H4 (cell line): ENCODE data around the gene EXOC3L4. TPM values are rescaled to one million over a fixed set of nuclear protein-coding genes. Genes with fewer than 3 reads are reported as not detected.
"Not testable (repeated sequence)": the region's sequence is repeated elsewhere in the genome, so short reads cannot be mapped to it uniquely, and the experiment has no call there.

ENCODE experiments used
- DNase-seq: peaks from one replicate; pipeline ENCODE4 v3.0.0-alpha.2; 2015; ENCODE audit warnings: low spot score
- total RNA-seq: library from RNA; depleted of rRNA; stranded (reverse); fragments of >200 nt; shearing (Covaris generic); gene quantifications from 2 replicates; pipeline ENCODE4 v1.2.3, GENCODE V29; 2014; rRNA removed

The EXOC3L4 gene
- not detected in 2 replicates for total RNA-seq

DNA sequence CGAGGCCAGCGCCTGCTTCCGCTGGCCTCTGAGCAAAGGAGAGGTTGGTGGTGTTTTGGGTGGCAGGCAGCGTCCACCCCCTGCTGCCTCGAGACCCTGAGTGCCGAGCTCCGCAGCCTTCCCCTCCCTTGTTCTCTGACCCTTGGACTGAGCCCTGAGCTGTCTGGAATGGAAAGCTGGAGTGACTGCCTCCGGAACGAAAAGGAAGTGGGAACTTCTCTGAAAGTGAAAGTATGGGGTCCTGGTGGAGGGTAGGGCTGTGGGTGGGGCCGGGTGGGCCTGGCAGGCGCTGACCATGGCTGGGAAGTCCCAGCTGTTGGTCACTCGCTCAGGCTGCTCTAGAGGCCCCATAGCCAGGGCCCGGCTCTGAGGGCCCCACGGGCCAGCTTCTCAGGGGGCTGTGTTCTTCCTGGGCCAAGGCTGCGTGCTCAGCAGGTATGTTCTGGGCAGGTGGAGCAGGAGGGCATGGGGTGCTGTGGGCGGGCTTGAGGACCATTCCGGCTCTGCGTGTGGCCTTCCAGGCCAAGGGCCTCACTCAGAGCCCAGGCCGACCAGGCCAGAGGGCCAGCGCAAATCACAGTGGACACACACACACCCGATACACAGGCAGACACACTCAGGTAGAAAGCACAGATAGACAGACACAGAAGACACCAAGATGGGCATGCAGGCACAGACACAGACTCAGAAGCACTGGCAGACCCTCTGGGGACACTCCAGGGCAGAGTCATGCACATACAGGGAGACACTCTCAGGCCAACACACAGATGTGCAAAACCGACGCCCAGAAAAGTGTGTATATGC lies at the start of gene EXOC3L4:
Gene EXOC3L4 (plus strand): TSS at position 320 of the 804 bp plus-strand sequence. CDS start 5,495 bp downstream, outside the sequence.
- no peak for DNase-seq

DNA sequence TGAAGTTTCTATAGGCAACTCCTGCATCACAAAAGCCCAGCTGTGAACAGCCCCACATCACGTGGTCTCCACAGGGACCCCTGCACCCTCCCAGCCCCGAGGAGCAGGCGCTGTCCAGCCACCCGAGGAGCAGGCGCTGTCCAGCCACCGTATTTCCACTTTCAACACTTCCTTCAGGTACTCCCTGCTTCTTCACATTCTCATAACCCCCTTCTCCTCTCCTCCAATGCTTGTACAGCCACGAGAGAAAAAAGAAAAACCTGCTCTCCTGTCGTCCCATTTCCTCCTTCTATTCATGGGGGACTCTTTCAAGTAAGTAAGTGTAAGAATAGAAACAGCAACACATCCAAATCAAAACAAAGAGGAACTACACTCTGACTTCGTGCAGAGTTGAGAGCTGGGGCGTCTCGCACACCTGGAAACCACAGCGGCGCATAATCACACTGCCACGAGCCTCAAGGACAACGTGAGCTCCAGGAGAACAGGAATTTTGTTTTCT lies 49.1 kb upstream of the EXOC3L4 start:
- DNase-seq, result no peak

DNA sequence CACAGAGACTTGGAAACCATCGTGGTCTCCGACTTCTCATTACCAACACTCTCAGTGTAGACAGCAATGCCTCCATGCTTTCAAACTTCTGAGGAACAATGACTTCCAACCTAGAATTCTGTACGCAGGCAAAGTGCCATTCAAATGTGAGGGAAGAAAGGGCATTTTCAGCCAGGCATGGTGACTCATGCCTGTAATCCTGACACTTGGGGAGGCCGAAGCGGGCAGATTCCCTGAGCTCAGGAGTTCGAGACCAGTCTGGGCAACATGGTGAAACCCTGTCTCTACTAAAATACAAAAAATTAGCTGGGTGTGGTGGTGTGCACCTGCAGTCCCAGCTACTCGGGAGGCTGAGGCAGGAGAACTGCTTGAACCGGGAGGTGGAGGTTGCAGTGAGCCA lies 47.1 kb upstream of the EXOC3L4 start:
- not testable (repeated sequence) for DNase-seq

DNA sequence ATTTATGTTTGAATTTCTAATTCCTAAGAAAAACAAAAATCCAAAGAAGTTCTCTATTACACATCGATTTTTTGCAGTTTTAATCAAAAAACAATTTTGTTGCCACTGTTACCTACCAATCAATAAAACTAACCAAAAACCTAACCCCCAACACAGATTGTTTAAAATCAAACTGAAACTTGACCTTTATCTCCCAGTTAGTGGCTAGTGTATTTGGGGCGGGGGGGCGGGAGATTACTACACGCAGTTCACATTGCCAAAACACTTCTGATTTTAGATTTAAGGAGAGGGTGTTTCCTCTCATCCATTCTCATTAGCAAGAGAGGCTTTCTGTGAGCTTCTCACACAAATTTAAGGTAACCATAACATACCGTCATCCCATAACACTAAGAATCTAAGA lies 43.6 kb upstream of the EXOC3L4 start:
- no peak for DNase-seq

DNA sequence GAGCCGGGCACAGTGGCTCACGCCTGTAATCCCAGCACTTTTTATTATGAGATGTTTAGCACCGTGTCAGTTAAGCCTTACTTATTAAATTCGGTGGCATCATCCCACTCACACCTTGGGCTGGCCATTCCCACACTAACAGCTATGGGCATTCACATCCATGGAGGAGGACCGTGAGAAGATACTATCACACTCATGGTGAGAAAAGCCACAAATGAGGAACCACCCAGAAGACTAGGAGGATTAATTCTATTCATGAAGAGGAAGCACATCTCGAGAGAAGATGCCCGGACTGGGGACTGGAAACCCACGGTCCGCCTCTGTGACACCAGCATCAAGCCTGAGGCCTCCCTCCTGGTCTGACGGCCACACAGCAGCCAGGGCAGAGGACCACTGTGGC lies 42.1 kb upstream of the EXOC3L4 start:
- no peak for DNase-seq

DNA sequence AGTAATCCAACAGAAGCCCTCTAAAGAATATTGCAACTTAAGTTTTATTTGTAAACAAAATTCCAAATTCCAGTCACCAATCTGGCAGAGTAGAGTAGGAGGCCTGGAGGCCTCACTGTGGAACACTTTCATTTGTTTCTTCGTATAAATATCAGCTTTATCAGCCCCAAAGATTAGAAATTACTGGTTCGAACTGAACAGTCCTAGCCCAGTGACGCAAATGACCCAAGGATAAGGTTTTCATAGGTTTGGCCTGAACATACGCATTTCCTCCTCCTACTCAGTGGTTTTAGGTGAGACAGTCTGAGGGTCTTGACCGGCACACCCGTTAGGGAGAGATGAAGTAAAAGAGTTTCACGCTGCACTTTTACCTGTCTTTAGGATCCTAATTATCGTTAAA lies 38.8 kb upstream of the EXOC3L4 start:
- no peak for DNase-seq

DNA sequence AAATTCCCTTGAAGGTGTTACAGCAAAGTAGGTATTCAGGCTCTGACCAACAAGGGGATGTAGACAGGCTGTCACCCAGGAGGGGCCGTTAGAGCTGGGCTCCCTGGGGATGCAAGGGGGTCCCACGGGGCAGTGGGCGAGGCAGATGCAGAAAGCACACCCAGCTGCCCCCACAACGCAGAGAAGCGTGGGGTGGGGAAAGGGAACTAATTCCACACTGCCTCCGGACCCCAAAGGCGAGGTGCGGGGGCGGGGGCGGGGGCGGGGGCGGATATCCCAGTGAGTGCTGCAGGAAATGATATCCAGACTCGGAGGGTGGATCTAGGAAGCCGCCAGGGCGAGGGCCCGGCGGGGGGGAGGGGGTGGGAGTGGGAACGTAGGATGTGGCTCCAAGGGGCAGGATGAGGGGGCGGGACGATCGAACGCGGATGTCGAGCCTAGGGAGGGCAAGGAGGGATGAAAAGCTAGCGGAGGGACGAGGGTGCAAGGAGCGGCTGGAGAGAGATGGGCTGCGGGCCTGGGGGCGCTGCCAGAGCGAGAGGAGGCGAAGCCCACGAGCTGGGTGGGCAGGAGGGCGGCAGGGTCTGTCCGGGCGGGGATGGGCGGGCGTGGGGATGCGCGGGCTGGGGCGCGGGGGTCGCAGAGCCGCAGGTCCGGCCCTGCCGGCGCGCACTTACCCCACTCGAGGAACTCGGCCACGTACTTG lies 38.0 kb upstream of the EXOC3L4 start:
- DNase-seq, result peak; percentile 64

DNA sequence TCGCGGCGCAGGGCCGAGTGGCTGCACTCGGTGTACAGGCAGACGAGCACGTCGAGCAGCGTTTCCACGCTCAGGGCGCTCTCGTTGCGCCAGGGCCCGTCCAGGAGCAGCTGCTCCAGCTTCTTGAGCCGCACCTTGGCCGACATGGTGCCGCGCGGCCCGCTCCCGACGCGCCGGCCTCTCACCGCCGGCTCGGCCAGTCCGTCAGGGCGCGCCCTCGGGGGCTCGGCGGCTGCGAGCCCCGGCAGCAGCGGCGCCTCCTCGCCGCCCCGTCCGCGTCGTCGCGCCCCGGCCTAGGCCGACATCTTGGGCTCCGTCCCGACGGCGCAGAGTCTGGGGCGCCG lies 37.5 kb upstream of the EXOC3L4 start:
- no peak for DNase-seq

DNA sequence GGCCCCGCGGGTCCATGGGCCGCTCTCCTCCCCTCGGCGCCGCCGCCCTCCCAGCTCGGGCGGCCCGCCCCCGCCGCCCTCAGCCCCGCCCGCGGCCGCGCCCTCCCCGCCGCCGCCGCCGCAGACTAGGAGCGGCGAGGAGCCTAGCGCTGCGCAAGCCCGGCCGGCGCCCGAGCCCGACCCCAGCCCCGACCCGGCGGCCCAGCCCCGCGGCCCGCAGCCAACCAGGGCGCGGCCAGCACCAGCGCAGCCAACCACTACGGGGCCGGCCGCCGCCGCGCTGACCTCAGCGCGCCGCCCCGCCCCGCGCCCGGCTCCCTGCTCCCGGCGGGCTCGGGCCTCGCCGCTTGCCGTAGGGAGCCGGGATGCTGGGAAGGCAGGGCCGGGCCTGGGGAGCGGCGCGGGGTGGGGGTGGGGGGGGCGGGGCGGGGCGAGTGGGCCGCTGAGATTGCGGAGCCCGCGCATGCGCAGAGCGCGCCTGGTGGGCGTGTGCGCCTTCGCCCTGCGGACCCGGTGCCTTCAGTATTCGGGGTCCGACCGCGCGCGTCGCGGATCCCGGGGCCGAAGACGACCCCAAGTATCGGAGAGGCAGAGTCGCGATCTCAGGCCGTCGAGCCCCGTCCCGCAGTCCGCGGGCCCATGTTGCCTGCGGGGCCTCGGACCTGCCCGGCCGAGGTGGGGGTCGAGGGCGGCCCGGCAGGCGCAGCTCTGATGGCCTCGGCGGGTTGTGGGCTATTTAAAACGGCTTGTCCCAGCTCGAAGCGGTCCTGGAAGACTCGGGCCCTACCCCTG lies 37.0 kb upstream of the EXOC3L4 start, which contains the start of gene CDC42BPB:
Gene CDC42BPB (minus strand): TSS at position 178 of the 792 bp plus-strand sequence. CDS start 376 bp downstream, outside the sequence.
- DNase-seq, result peak; percentile 80

DNA sequence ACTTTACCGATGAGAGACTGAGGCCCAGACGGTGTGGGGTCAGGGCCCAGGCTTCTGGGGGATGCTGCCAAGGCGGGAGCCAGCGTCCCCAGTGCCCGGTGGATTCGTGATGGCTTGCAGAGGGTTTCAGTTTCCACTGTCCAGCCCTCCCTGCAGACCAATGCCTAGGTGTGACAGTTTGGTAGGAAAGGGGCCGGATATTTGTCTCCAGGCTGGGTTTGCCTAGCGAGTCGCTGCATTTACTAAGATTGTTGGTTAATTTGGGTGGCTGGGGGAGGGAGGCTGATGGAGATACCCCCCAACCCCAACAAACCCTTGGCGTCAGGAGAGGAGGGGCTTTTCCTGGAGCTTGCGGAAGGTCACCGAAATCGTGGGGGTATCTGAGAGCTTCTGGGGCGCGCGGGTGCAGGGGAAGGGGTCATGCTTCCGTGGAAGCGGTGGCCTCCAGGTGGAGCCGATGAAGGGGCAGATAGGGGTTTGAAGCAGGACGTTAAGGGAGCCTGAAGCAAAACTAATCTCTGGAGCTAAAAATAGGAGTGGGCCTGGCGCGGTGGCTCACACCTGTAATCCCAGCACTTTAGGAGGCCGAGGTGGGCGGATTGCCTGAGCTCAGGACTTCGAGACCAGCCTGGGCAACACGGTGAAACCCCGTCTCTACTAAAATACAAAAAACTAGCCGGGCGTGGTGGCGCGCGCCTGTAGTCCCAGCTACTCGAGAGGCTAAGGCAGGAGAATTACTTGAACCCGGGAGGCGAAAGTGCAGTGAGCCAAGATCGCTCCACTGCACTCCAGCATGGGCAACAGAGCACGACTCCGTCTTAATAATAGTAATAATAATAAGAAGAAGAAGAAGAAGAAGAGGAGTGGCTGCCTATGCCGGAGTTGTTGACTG lies 36.1 kb upstream of the EXOC3L4 start:
- no peak for DNase-seq

DNA sequence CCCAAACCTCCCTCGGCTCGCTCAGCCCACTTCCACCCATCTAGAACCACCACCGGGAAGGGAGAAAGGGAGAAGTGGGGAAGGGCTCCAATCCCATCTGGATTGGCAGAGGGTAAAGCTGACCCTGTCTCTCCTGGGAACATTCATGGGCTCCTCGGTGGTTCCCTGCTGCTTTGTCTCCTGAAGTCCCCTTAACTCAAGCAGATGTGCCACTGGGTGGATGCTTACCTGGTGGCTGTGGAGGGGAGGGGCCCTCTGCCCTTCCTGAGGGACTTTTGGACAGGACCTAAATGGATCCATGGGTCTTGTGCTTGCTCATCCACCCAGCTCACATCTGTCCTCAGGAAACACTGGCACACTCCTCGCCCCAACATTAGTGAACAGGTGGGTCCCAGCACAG lies 35.0 kb upstream of the EXOC3L4 start:
- DNase-seq, result no peak

DNA sequence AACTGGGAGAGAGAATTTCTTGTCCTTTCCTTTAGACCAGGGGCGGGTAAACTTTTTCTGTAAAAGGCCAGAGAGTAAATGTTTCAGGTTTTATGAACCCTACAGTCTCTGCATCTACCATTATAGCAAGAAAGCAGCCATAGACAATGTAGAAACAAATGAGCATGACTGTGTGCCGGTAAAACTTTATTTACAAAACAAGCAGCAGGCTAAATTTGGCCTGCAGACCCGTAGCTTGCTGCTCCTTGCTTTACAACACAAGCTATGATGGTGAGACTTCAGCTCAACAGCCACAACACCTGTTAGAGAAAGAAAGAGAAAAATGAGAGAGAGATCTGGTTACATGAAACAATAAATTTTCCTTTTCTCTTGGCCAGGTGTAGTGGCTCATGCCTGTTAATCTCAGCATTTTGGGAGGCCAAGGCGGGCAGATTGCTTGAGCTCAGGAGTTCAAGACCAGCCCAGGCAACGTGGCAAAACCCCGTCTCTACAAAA lies 33.0 kb upstream of the EXOC3L4 start:
- no peak for DNase-seq

DNA sequence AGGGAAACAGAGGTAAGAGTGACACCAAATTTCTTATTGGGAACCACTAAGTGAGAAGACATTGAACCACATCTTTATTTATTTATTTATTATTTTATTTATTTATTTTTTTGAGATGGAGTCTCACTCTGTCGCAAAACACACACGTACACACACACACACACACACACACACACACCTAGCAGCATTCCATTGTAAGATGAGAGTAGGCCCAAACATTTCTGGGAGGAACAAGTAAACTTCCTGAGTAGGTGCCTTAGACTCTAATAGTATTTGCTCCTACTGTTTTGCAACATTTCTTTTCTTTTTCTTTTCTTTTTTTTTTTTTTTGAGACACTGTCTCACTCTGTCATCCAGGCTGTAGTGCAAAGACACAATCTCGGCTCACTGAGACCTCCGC lies 30.1 kb upstream of the EXOC3L4 start:
- DNase-seq, result no peak

DNA sequence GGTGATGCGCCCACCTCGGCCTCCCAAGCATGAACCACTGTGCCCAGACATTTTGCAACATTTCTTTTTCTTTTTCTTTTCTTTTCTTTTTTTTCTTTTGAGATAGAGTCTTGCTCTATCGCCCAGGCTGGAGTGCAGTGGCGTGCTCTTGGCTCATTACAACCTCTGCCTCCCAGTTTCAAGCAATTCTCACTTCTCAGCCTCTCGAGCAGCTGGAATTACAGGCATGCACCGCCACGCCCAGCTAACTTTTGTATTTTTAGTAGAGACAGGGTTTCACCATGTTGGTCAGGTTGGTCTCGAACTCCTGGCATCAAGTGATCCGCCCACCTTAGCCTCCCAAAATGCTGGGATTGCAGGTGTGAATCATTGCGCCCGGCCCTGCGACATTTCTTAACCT lies 29.5 kb upstream of the EXOC3L4 start:
- DNase-seq, result no peak

DNA sequence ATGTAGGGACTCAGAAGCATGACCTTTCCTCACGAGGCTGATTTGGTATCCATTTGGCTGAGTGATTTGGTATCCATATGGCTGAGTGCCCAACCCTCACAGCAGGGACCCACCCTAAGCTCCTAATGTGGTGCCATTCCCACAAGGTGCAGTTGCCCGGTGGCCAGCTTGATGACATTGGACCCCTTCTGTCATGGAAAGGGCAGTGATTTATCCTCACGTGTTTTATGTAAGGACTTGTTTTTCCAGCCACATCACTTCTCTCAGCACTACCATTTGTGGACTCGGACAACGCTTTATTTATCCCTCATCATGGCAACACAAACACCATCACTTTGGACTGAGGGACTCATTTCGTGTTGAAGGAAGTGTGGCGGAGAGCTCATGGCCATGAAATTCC lies 28.7 kb upstream of the EXOC3L4 start:
- DNase-seq, result no peak

DNA sequence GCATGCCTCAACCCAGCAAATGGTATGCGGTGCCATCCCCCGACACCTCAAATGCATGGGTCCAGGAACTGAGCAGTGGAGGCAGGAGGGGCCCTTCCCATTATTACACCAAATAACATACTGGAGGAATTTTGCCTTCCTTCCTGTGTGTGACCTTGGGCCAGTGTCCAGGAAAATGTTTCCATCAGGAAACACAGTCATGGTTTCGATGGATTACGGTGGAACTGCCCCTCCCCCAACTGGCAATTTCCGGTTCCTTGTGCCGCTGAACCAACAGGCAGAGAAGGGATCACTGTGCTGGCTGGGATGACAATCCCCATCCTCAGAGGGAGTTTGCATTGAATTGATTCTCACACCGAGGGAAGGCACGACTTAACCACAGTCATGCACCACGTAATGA lies 28.1 kb upstream of the EXOC3L4 start:
- DNase-seq, result no peak

DNA sequence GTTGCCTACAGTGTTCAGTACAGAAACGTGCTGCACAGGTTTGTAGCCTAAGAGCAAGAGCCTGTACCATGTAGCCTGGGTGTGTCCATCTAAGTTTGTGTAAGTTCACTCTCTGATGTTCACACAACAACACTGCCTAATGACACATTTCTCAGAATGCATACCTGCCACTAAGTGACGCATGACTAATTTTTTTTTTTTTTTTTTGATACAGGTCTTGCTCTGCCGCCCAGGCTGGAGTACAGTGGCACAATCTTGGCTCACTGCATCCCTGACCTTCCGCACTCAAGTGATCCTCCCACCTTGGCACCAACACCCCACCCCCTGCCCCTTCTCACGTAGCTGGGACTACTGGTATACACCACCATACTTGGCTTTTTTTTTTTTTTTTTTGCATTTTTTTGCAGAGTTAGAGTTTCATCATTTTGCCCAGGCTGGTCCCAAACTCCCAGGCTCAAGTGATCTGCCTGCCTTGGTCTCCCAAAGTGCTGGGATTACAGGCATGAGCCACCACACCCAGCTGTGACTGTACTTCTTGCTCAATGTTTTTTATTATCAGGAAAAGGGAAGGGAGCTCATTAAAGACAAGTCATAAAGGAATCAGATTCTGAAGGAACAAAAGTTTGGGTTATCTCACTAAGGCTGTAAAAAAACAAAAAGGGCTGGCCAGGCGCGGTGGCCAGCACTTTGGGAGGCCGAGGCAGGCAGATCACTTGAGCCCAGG lies 27.1 kb upstream of the EXOC3L4 start:
- DNase-seq, result no peak

DNA sequence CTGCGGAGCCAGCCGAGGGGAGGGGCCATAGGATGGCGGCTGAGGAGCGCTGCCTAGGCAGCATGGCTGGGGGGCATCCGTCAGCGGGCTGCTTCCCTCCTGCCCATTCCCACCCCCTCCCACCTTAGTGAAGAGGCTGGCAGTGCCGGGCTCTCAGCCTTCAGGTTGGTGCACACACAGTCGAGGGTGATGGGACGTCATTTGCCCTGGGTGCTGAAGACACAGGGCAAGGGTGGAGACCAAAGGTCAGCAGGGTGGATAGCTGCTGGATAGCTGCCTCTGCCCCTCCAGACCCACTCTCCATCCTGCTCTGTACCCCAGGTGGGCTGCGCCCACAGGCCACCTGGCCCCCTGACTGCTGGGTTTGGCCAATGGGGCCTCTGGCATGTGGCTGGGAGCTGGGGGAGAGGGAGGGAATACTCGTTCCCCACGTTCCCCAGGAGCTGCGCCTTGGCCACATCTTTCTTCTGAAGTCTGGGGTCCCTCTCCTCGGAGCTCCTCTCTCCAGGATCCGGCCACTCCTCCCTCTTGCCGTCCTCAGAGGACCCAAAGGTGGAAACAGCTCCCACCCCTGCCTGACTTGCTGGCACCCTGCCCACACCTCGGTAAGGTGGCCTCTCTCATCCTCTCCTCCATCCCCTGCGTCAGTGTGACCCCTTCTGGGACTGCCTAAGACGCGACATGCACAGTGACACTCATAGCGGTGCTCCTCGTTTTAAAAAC lies 26.0 kb upstream of the EXOC3L4 start:
- DNase-seq, result no peak

DNA sequence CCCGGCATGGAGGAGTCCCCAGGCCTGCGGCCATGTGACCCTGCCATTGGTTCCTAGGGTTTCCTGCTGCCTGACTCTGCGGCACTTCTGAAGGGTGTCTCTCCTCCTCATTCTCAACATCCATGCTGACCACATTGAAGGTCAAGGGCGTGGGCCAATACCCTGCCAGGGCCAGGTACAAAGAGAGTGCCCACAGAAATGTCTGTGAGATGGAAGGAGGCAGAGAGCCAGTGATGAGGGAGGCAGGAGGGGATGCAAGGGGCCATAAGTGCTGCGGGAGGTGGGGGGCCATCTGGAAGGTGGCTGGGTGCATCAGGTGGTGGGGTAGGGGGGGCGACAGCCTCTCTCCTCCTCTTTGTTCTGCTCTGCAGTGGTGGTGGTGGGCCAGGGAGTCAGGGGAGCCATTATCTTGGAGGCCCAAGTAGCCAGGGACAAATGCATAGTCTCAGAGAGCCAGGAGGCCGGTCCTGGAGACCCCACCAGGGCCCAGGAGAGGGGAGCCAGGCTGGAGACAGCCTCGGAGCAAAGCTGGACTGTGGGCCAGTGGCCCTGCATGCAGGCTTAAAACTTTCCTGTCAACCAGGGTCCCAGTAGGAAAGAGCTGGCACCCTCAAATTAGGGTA lies 24.2 kb upstream of the EXOC3L4 start:
- DNase-seq, result no peak
